GM19467 (cell line): ENCODE measurements around the gene SLC49A4.

ENCODE experiments used
- ATAC-seq: cut with Tn5 transposase; IDR thresholded peaks from one replicate; pipeline ENCODE4 v1.9.1; 2021; ENCODE audit warnings: mild to moderate bottlenecking, moderate library complexity; ENCODE audit not compliant: unreplicated experiment

The SLC49A4 gene

DNA sequence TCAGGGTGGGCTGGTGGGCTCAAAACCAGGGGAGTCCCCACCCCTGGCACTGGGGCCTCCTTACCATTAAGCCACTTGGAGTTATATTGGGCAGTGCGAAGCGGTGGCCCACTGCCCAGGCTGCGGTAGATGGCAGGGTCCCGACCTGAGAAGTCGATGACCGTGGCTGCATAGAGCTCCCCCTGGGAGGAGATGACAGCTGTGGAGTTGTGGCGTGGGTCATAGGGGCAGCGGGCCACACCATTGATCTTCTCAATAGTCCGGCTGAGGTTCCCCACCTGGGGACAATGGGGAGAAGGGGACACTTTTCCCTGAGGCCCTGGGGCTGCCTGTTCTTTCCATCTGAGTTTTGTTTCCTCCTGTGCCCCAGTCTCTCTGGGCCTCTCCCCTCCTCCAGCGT lies 132.9 kb downstream of the SLC49A4 start:
- ATAC-seq, result no peak

DNA sequence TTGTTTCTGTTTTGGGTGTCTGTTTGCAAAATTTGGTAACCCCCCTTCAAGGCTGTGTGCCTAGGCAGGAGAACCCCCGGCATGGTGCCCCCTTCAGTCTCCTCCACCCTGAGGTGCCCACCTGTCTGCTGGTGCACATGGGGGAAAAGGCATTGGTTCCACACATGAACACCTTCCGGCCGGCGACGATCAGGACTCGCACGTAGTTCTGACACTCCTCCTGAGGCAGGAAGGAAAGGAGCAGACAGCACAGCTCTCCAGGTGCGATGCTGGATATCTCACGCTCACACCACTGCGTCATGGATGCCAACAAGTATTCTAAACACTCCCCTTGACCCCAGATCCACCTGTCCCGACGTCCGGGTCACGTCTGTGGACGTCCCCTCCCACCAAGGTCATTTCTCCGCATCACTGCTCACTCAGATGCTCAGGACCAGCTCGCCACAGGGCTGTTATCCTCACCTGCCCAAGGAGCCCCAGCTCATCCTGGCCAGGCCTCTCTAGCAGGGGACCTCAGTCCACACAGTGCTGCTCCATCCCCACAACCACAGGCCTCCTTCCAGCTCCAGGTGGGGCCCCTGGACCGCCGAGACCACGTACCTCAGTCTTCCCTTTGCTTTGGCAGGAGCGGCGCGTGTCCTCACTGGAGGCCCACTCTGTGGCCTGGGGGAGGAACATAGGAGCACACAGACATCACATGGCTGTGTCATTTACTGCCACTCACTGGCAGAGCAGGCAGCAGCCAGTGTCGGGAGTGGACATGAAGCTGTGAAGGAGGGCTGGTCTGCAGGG lies 133.7 kb downstream of the SLC49A4 start:
- ATAC-seq, result no peak

DNA sequence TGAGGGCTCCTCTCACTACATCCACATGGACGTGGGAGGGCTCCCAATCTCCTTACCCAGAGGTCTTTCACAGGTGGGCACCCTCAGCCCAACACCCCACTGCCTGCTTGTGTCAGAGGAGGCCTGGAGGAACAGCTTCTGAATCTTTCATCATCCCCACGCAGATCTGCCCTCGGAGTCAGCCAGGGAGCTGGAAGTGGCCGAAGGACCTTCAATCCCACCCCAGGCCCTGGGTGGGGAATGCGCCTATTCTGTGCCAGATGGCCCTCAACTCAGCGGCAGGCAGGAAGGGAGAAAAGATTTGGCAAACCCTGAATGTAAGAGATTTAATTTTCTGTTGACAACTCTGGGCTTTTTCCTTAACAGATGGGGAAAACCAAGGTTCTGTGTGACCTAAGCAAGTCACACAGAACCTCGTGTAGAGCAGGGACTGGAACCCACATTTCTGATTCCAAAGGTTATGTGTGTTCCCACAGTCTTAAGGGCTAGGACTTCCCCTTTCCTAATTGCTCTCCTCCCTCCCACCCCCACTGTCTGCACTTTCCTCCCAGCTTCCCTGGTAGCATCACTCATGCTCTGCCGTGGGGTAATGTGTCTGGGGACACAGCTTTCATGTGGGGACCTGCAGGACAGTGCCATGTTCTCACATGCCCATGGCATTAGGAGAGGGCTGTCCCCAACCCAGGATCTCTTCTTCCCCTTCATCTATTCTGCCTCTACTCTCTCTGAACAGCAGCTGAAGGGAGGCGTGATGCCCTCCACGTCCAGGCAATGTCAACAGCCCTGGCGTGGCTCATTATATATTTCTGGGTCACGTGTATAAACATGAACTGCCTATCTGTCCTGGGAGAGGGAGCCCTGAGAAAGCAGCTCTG lies 134.6 kb downstream of the SLC49A4 start:
- no peak for ATAC-seq

DNA sequence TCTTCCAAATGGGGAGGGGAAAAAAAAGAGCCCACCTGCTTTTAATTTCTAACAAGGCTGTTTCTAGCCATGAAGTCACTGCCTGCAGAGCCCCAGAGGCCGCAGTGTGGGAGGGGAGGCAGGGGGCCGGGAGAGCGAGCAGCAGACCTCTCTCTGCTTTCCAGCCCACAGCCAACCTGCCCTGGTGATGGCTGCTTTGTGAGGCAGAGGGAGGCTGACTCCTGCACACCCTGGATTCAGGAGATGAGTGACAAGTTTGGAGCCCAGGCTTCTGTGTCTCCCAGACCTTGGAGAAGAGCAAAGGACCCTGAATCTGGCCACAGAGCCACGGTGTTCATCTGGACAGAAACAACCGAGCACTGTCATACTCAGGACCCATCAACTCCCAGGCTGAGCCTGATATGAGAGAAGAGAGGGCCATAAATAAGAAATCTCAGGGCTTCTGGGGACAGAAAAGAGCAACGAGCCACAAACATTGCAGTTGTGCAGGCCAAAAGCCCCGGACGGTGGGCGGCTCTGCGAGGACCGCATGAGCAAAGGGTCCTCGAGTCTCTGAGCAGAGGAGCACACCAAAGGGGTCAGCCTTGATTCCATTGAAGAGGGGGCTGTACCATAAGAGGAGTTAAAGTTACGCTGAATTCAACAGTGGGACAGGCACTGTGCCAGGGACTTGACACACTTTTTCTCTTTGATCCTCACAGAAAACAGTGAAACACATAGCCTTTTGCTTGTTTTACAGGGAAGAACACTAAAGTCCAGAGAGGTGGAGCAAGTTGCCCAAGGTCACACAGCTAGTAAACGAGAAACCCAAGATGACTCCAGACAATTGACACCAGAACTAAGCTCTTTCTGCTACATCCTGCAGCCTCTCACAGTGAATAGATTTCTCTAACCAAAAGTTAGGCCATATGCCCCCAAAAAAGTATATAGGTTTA lies 135.5 kb downstream of the SLC49A4 start:
- no peak for ATAC-seq
